Peyer's patch (tissue), 4 donors: ENCODE measurements around the gene MEGF6. TPM values are rescaled to one million over a fixed set of nuclear protein-coding genes. Genes with fewer than 3 reads are reported as not detected.

Source experiments
- DNase-seq, 3 donors: peaks; one replicate each; pipeline ENCODE4 v3.0.0-alpha.2; 2017 to 2019
- H3K27ac ChIP-seq, 4 donors: fragments of 200-600 bp; sonication (generic); one replicate each; pipeline ENCODE4 v1.5.1; 2016 to 2019
- H3K27me3 ChIP-seq, 2 donors: fragments of 200-600 bp; sonication (generic); one replicate each; pipeline ENCODE4 v1.5.1; 2019
- H3K36me3 ChIP-seq, 3 donors: fragments of 200-600 bp; sonication (generic); one replicate each; pipeline ENCODE4 v1.5.1; 2016 to 2019
- H3K4me1 ChIP-seq, 4 donors: fragments of 200-600 bp; sonication (generic); one replicate each; pipeline ENCODE4 v1.5.1; 2016 to 2019
- H3K4me3 ChIP-seq, 4 donors: fragments of 200-600 bp; sonication (generic); 1 replicate in 3 of 4; 2 replicates in 1 of 4; pipeline ENCODE4 v1.5.1; 2016 to 2019; ENCODE audit warnings: mild to moderate bottlenecking in 1 of 4
- H3K9me3 ChIP-seq, 4 donors: fragments of 200-600 bp; sonication (generic); one replicate each; pipeline ENCODE4 v1.5.1; 2016 to 2019; ENCODE audit warnings: mild to moderate bottlenecking in 1 of 4
- POLR2A ChIP-seq, 2 donors: fragments of 450-650 bp; IDR thresholded peaks; one replicate each; pipeline ENCODE4 v1.5.1; 2017; ENCODE audit warnings: antibody characterized with exemption in 2 of 2, mild to moderate bottlenecking in 2 of 2, moderate library complexity in 2 of 2
- total RNA-seq, 4 donors: library from RNA; depleted of rRNA; stranded (reverse); fragments of >200 nt; gene quantifications; one replicate each; pipeline ENCODE4 v1.1.0, GENCODE V29; 2016
- TF ChIP-seq, protein P1 (sequence below), 6 experiments: fragments of 450-650 bp in 4 of 6; fragments of 200-600 bp in 2 of 6; sonication (generic) in 1 of 6; IDR thresholded peaks; one replicate each; pipeline ENCODE4 v1.5.1; 2017 to 2019; ENCODE audit warnings: antibody characterized with exemption in 6 of 6, mild to moderate bottlenecking in 3 of 6, moderate library complexity in 1 of 6

MEGF6 gene
- total RNA-seq, 4 donors from 2014 or later: 2.5 to 61.1 (median 11.1) TPM

DNA sequence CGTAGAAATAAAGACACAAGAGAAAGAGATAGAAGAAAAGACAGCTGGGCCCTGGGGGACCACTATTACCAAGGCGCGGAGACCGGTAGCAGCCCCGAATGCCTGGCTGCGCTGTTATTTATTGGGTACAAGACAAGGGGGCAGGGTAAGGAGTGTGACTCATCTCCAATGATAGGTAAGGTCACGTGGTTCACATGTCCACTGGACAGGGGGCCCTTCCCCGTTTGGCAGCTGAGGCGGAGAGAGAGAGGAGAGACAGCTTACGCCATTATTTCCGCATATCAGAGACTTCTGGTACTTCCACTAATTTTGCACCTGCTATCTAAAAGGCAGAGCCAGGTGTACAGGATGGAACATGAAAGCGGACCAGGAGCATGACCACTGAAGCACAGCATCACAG lies 9.4 kb upstream of the MEGF6 start:
- DNase-seq: no peak
- H3K36me3 ChIP-seq: no peaks in the 10 kb centered on the region
- H3K4me3 ChIP-seq: no peak overlapping the region
- no peak for TF ChIP-seq POLR2A (IDR thresholded peaks at IDR 0.05)
- TF ChIP-seq, protein P1, sequence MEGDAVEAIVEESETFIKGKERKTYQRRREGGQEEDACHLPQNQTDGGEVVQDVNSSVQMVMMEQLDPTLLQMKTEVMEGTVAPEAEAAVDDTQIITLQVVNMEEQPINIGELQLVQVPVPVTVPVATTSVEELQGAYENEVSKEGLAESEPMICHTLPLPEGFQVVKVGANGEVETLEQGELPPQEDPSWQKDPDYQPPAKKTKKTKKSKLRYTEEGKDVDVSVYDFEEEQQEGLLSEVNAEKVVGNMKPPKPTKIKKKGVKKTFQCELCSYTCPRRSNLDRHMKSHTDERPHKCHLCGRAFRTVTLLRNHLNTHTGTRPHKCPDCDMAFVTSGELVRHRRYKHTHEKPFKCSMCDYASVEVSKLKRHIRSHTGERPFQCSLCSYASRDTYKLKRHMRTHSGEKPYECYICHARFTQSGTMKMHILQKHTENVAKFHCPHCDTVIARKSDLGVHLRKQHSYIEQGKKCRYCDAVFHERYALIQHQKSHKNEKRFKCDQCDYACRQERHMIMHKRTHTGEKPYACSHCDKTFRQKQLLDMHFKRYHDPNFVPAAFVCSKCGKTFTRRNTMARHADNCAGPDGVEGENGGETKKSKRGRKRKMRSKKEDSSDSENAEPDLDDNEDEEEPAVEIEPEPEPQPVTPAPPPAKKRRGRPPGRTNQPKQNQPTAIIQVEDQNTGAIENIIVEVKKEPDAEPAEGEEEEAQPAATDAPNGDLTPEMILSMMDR (IDR thresholded peaks at IDR 0.05): no peak
- no peak overlapping the region for H3K27ac ChIP-seq
- H3K27me3 ChIP-seq: no peaks in the 10 kb centered on the region
- H3K4me1 ChIP-seq: peaks cover 0 to 29% (median 7%) of the 10 kb centered on the region in 4 donors
- H3K9me3 ChIP-seq: no peaks in the 10 kb centered on the region

DNA sequence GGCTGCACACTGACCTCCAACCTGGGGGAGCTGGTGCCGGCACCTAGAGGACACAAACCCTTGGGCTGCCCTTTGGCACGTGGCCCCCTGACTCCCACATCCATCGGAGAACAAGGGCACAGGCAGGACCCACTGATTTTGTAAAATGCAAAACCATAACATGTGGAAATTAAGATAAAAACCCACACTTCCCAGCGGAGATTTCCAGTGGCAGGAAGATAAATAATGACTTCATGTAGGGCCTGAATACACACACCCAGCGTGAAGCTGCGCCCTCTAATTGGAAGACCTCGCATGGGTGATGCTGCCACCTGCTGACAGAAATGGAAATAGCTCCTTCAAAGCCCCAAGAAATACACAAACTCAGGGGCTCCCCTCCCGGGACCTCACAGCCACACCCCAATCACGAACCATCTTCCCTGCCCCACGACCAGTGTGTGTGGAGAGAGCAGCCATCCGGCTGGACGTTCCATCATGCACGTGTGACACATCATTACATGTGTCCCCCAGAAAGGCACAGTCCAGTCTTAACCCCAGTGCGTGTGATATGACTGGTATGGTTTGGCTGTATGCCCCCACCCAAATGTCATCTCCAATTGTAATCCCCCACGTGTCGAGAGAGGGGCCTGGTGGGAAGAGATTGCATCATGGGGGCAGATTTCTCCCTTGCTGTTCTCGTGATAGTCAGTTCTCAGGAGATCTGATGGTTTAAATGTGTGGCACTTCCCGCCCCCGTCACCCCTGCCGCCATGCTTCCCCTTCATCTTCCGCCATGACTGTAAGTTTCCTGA lies 7.8 kb upstream of the MEGF6 start:
- Histone ChIP-seq H3K27me3 (no peaks in the 10 kb centered on the region), H3K4me1 (peaks cover 0 to 26% (median 5%) of the 10 kb centered on the region in 4 donors), H3K4me3 (no peak overlapping the region), H3K27ac (no peak overlapping the region), H3K36me3 (no peaks in the 10 kb centered on the region), H3K9me3 (no peaks in the 10 kb centered on the region)
- DNase-seq: peak; percentile 65 to 92 (median 78)
- no peak for TF ChIP-seq POLR2A (IDR thresholded peaks at IDR 0.05)
- TF ChIP-seq, protein P1 (IDR thresholded peaks at IDR 0.05): peak; percentile 75 to 84 (median 80)

DNA sequence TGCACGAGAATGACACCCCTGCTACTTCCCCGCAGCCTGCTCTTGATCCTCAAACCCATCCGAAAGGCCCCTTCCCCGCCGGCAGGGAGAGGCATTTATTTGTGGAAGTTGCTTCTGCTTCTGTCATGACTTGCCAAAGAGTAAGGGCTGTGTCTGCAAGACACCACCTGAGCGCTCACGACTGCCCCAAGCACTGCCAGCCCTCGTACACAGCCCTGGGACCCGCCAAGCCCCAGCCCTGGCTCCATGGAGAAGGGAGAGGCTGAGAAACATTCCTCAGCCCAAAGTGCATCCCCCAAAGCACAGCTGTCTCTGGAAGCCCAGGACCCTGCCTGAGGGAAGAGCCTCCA lies 7.2 kb upstream of the MEGF6 start:
- DNase-seq: no peak
- no peaks in the 10 kb centered on the region for H3K9me3 ChIP-seq
- H3K4me1 ChIP-seq: peaks cover 0 to 21% (median 2%) of the 10 kb centered on the region in 4 donors
- TF ChIP-seq, protein P1 (IDR thresholded peaks at IDR 0.05): no peak
- no peak for TF ChIP-seq POLR2A (IDR thresholded peaks at IDR 0.05)
- no peaks in the 10 kb centered on the region for H3K27me3 ChIP-seq
- H3K27ac ChIP-seq: no peak overlapping the region
- no peaks in the 10 kb centered on the region for H3K36me3 ChIP-seq
- no peak overlapping the region for H3K4me3 ChIP-seq

DNA sequence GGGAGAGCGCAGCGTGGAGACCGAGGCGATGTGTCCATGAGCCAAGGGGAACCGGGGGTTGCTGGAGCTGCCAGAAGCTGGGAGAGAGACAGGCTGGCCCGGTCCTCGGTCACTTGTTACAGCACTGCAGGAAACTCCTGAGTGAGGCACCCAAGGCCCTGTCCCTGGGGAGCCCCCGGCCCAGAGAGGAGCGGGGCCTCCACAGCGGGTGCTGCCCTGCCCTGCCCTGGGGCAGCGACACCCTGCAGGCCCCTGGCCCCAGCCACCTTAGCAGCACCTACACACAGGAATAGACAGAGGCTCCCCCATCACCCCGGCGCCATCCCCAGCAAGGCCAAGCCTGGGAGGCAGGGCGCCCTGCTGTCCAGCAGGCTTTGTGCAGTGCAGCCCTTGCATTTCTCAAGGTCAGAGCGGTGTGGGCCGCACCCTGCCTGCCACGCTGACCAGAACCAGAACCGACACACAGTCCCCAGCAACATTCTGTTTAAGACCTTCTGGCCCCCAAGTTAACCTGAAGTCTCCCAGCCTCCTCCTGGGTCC lies 6.6 kb upstream of the MEGF6 start:
- Histone ChIP-seq H3K27ac (no peak overlapping the region), H3K4me3 (no peak overlapping the region), H3K36me3 (no peaks in the 10 kb centered on the region), H3K9me3 (no peaks in the 10 kb centered on the region), H3K4me1 (peaks cover 0 to 15% (median 0%) of the 10 kb centered on the region in 4 donors), H3K27me3 (no peaks in the 10 kb centered on the region)
- no peak for DNase-seq
- no peak for TF ChIP-seq POLR2A (IDR thresholded peaks at IDR 0.05)
- TF ChIP-seq, protein P1 (IDR thresholded peaks at IDR 0.05): no peak

DNA sequence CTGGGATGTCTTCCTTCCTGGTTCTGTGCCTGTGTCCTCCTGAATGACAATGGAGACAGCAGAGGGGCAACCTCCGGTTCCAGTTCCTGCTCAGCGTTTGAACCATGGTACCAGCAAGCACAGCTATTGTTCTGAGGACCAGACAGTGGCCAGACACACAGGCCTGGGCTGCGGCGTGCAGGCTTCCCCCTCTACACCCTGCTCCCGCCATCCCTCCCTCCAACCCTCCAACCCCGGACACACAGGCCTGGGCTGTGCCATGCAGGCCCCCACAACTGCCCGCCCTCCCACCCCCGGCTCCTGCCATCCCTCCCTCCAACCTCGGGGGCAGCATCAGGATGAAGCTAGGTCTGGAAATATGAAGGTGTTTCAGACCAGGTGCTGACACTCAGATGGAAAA lies 5.6 kb upstream of the MEGF6 start:
- H3K4me3 ChIP-seq: no peak overlapping the region
- H3K27me3 ChIP-seq: no peaks in the 10 kb centered on the region
- H3K9me3 ChIP-seq: no peaks in the 10 kb centered on the region
- no peaks in the 10 kb centered on the region for H3K36me3 ChIP-seq
- H3K4me1 ChIP-seq: peaks cover 0 to 10% (median 2%) of the 10 kb centered on the region in 4 donors
- no peak overlapping the region for H3K27ac ChIP-seq
- TF ChIP-seq, protein P1 (IDR thresholded peaks at IDR 0.05): no peak
- TF ChIP-seq POLR2A (IDR thresholded peaks at IDR 0.05): no peak
- DNase-seq: no peak
